KOPT-K1 (cell line): ENCODE results near the gene SNAPC3.
"Not testable (repeated sequence)": the region's sequence is repeated elsewhere in the genome, so short reads cannot be mapped to it uniquely, and the experiment has no call there.

ENCODE experiments used
- H3K27ac ChIP-seq: fragments of 200-600 bp; sonication (generic); 2 replicates; pipeline ENCODE4 v1.5.1; 2016; ENCODE audit warnings: antibody characterized with exemption, mild to moderate bottlenecking, low read depth, low read length; ENCODE audit not compliant: poor library complexity, severe bottlenecking
- H3K36me3 ChIP-seq: fragments of 200-600 bp; sonication (generic); 2 replicates; pipeline ENCODE4 v1.5.1; 2017; ENCODE audit warnings: antibody characterized with exemption, mild to moderate bottlenecking, low read length, moderate library complexity; ENCODE audit not compliant: insufficient read depth
- H3K9me3 ChIP-seq: fragments of 200-600 bp; sonication (generic); 2 replicates; pipeline ENCODE4 v1.5.1; 2017; ENCODE audit warnings: antibody characterized with exemption, low read length, mild to moderate bottlenecking; ENCODE audit not compliant: insufficient read depth, poor library complexity, severe bottlenecking

SNAPC3 gene

DNA sequence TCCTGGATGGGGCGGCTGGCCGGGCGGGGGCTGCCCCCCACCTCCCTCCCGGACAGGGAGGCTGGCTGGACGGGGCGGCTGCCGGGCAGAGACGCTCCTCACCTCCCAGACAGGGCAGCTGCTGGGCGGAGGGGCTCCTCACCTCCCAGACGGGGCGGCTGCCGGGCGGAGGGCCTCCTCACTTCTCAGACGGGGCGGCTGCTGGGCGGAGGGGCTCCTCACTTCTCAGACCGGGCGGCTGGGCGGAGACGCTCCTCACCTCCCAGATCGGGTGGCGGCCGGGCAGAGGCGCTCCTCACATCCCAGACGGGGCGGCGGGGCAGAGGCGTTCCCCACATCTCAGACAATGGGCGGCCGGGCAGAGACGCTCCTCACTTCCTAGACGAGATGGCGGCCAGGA lies 19.6 kb downstream of the SNAPC3 start:
- peaks cover 78% of the 10 kb centered on the region for H3K36me3 ChIP-seq

DNA sequence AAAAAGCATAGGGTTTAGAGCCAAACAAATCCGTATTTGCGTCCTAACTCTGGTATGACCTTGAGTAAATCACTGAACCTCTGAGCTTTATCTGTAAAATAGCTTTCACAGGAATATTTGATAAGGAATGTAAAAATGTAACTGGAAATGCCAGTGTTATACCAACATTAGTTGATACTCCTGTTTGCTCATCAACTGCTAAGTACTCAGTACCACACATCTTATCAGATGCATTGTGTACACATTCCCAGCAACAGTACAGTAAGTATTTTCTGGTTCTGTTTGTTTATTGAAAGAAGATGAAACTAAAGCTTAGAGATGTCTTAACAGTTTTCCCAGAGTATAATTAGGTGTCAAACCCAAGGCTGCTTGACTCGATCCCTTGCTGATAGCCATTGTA lies 21.5 kb downstream of the SNAPC3 start:
- Histone ChIP-seq H3K27ac (no peak overlapping the region), H3K9me3 (peaks cover 9% of the 10 kb centered on the region), H3K36me3 (peaks cover 86% of the 10 kb centered on the region)

More for the DNA sequence above, 19.6 kb downstream of the SNAPC3 start:
- H3K9me3 ChIP-seq, H3K27ac ChIP-seq: not testable (repeated sequence)

DNA sequence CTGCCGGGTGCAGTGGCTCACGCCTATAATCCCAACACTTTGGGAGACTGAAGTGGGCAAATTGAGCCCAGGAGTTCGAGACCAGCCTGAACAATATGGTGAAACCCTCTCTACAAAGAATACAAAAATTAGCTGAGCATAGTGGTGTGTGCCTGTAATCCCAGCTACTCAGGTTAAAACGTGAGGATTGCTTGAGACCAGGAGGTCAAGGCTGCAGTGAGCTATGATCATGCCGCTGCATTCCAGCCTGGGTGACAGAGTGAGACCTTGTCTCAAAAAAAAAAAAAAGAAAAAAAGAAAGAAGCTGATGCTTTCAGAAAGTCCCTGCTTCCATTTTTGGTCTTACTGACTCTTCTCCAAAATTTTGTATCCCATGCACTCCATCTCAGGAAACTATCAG lies 31.3 kb downstream of the SNAPC3 start:
- Histone ChIP-seq H3K9me3 (no peaks in the 10 kb centered on the region), H3K36me3 (peaks cover 91% of the 10 kb centered on the region), H3K27ac (no peak overlapping the region)

DNA sequence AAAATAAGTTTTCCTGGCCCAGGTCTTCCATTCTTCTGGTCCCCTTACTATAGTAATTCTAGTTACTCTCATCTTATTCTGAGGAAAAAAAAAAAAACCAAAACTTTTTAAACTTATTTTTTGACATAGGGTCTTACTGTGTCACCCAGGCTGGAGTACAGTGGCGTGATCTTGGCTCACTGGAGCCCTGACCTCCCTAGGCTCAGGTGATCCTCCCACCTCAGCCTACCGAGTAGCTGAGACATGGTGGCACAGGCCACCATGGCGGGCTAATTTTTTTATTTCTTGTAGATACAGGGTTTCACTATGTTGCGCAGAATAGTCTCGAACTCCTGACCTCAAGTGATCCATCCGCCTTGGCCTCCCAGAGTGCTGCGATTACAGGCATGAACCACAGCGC lies 38.4 kb downstream of the SNAPC3 start:
- Histone ChIP-seq H3K36me3 (peaks cover 96% of the 10 kb centered on the region), H3K27ac (no peak overlapping the region), H3K9me3 (no peaks in the 10 kb centered on the region)

DNA sequence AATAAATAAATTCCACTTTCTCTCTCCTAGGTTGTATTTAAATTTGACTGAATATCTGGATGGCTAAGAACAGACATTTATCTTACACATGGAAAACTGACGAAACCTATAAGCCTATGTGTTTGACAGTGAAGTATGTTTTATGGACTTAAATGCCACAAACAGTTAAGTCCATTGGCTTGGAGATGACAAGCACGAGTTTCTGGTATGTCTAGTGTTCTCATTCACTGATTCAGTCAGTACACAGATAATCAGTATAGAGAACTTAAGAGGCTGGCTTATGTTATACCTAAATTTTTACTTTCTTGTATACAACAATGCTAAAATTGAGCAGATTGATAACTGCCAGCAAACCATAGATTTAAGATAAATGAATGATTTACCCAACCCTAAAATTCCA lies 38.9 kb downstream of the SNAPC3 start:
- Histone ChIP-seq H3K36me3 (peaks cover 96% of the 10 kb centered on the region), H3K27ac (no peak overlapping the region), H3K9me3 (no peaks in the 10 kb centered on the region)

DNA sequence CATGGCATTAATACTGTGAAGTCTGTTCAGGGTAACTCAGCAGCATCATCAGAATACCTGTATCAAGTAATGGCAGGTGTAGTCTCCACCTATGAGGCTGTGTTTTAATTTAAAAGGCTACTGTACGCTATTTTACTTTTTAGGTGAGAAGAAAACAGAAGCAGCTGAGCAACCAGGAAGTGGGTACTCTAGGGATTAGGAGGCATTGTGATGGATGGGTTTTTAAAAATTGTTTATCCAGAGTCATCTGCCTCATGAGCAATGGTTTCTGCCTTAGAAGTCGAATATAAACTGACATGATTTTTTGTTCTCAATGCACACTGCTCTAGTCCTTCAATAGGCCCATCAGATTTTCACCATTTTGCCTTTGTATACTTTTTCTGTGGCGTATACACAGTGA lies 45.5 kb downstream of the SNAPC3 start:
- Histone ChIP-seq H3K36me3 (peaks cover 99% of the 10 kb centered on the region), H3K9me3 (no peaks in the 10 kb centered on the region), H3K27ac (no peak overlapping the region)

DNA sequence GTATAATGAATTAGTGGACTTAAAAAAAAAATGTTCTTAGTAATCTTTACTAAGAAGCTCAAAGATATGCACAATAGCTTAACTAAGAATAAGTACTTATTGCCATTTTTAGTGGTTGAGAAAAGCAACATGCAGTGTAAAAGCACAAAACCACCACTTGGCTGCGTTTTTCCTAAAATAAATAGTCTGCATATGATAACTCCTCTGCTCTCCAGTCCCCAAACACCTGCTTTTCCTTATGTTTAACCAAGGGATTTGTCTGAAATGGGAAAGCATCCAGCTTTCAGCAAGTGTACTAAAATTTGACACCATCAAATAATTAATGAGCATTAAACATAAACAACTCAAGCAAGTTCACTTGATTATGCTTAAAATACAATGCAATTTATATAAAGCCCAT lies 46.7 kb downstream of the SNAPC3 start:
- no peak overlapping the region for H3K27ac ChIP-seq
- peaks cover 100% of the 10 kb centered on the region for H3K36me3 ChIP-seq
- no peaks in the 10 kb centered on the region for H3K9me3 ChIP-seq

DNA sequence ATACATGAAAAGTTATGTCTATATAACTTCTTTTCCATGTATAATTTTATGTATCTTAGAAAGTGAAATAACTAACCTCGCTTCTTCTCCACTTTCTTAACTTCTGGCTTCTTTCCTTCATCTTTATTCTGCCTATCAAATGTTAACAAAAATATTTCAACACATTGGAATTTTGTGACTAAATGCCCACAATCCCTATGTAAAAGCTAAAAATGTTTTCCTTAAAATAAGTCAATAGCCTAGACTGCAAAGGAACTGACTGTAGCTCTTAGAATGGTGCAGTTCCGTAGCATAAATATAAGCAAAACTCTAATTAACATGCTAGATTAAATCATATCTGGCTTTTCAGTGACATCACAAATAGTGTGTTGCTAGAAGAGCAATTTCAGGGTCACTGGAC lies 47.2 kb downstream of the SNAPC3 start:
- no peak overlapping the region for H3K27ac ChIP-seq
- H3K36me3 ChIP-seq: peaks cover 100% of the 10 kb centered on the region
- H3K9me3 ChIP-seq: no peaks in the 10 kb centered on the region

DNA sequence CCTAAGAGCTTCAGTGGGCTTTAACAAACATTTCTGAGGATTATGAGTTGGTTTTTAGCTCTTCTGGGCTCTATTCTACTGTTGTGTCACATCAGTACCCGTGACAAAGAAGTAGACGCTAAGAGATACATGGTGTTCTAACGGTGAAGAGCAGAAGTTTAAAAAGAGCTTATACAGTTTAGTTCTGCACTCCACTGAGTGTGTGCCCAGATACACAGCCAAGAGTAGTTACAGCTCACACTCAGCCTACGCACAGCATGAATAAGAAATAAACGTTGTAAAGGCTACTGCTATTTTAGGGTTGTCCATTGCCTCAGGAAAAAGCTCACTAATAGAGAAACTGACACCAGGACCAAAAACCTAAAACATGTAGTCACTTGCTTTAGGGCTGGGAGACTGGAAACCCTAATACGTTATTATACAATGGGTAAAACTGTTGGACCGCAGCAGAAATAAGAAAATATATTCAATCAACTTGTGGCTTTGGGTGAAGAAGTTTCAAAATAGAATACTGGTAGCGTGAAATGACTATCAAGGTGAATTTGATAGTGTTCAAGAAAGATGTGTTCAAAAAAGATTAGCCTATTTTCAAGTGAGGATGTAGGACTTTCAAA lies 53.4 kb downstream of the SNAPC3 start:
- Histone ChIP-seq H3K36me3 (peaks cover 98% of the 10 kb centered on the region), H3K9me3 (no peaks in the 10 kb centered on the region), H3K27ac (no peak overlapping the region)

DNA sequence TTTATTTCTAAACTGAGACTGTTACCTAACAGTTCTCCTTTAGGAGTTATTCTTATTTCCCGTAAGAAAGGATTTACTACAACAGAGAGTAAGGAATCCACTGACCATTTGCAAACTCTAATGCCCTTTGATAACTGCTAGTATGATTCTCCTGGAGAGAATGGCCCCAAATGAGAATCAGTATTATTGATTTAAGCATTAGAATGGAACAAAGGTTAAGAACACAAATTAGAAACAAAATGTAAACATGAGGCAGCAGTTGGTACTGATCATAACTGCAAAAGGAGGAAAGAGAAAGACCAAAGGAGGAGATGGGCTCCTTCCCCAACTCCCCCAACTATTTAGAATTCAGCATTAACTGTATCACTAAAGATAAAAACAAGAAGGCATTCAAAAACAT lies 57.4 kb downstream of the SNAPC3 start:
- Histone ChIP-seq H3K36me3 (peaks cover 96% of the 10 kb centered on the region), H3K27ac (no peak overlapping the region), H3K9me3 (no peaks in the 10 kb centered on the region)

DNA sequence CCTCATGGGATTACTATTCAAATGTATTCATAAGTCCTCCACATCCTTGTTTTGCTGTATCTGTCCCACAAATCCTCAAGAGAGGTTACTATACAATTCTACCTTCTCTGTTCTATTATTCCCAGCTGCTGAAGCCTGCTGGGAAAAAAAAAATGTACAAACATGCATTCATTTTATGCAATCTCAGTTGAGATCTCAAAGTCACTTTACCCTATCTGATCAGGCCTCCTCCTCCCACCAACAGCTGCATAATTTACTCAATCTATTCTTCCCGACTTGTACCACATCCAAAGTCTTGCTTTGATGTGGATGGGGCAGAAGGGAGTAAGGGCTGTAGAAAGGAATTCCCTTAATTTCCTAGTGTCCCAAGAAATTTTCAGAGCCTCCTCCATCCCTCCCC lies 59.5 kb downstream of the SNAPC3 start:
- Histone ChIP-seq H3K27ac (no peak overlapping the region), H3K9me3 (no peaks in the 10 kb centered on the region), H3K36me3 (peaks cover 96% of the 10 kb centered on the region)

DNA sequence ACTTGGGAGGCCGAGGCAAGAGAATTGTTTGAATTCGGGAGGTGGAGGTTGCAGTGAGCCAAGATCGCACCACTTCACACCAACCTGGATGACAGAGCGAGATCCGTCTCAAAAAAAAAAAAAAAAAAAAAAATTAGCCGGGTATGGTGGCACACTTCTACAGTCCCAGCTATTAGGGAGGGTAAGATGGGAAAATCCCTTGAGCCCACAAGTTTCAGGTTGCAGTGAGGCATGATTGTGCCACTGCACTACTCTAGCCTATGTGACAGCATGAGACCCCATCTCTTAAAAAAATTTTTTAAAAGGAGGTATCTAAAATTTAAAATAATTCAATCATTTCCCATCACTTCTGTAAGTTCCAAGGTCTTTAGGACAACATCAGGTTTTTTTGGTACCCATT lies 62.1 kb downstream of the SNAPC3 start:
- no peak overlapping the region for H3K27ac ChIP-seq
- H3K36me3 ChIP-seq: peaks cover 98% of the 10 kb centered on the region
- H3K9me3 ChIP-seq: no peaks in the 10 kb centered on the region

DNA sequence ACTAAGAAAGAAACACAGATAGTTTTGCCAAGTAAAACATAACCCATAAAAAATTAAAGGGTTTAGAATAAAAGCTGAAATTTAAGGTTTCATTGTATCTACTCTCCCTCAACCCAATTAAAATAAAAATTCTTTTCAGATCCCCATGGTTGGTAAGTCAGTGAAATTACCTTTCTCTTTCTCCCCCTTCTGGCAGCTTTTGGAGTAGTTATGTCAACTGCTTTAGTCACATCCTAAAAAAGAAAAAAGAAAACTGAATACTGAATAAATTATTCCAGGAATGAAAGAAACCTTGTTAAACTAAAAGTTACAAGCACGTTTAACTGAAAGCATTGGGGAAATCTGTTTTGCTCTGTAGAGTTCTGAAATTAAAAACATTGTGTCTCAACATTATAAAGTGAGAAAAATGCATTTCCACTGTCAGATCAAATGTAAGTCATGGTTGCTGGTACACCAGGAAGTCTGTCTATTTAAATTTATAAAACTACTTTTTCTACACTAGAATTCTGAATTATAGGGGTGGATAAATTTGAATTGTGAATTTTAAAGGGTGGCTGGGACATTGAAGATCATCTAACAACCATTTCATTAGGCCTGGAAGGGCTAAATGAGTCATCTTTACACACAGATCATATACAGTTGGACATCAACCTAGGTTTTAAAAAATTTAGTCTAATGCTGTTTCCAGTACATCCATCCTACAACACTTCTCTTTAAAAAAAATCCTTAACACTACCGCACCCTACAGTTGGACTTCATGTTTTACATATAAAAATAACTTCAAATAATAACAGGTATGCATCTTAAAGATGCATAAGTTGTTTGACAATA lies 63.4 kb downstream of the SNAPC3 start:
- Histone ChIP-seq H3K27ac (no peak overlapping the region), H3K36me3 (peaks cover 98% of the 10 kb centered on the region)

DNA sequence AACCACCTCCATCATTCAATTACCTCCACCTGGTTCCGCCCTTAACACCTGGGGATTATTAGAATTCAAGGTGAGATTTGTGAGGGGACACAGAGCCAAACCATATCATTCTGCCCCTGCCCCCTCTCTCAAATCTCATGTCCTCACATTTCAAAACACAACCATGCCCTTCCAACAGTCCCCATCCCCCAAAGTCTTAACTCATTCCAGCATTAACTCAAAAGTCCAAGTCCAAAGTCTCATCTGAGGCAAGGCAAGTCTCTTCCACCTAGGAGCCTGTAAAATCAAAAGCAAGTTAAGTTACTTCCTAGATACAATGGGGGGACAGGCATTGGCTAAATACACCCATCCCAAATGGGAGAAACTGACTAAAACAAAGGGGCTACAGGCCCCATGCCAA lies 69.3 kb downstream of the SNAPC3 start:
- Histone ChIP-seq H3K27ac (no peak overlapping the region), H3K36me3 (peaks cover 98% of the 10 kb centered on the region), H3K9me3 (peaks cover 28% of the 10 kb centered on the region)

More for the DNA sequence above, 63.4 kb downstream of the SNAPC3 start:
- no peaks in the 10 kb centered on the region for H3K9me3 ChIP-seq

DNA sequence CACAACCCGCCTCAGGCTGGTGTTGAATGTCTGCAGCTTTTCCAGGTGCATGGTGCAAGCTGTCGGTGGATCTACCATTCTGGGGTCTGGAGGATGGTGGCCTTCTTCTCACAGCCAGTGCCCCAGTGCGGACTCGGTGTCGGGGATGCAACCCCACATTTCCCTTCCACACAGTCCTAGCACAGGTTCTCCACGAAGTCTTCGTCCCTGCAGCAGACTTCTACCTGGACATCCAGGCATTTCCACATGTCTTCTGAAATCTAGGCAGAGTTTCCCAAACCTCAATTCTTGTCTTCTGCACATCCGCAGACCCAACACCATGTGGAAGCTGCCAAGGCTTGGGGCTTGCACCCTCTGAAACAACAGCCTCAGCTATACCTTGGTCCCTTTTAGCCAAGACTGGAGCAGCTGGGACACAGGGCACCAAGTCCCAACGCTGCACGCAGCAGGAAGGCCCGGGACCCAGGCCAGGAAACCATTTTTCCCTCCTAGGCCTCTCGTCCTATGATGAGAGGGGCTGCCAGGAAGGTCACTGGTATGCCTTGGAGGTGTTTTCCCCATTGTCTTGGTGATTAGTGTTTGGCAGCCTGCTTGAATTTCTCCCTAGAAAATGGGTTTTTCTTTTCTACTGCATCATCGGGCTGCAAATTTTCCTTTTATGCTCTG lies 69.9 kb downstream of the SNAPC3 start:
- peaks cover 98% of the 10 kb centered on the region for H3K36me3 ChIP-seq
- peaks cover 28% of the 10 kb centered on the region for H3K9me3 ChIP-seq
- H3K27ac ChIP-seq: no peak overlapping the region
